T-helper 17 cell (primary cell): Measurements from ENCODE around the gene L3MBTL1. TPM values are rescaled to one million over a fixed set of nuclear protein-coding genes. Genes with fewer than 3 reads are reported as not detected.
A peak's percentile ranks its signal among the peaks of the same experiment; 100 is the strongest.

Experiments used
- ATAC-seq: fragments of 150-1000 bp; cut with Tn5 transposase; 2 replicates; pipeline ENCODE4 v1.10.0; 2021; ENCODE audit warnings: mild to moderate bottlenecking, moderate library complexity
- DNase-seq, 3 donors: peaks; one replicate each; pipeline versions ENCODE4 v3.0.0 to v3.0.0-alpha.2; 2020 to 2021
- H3K9me3 ChIP-seq: one replicate; pipeline ENCODE4 v1.7.0; 2013; ENCODE audit warnings: low read length, mild to moderate bottlenecking; ENCODE audit not compliant: control insufficient read depth, poor library complexity, severe bottlenecking
- H3K27ac Mint-ChIP-seq: one replicate; pipeline ENCODE4 v1.8.0; 2022; ENCODE audit warnings: mild to moderate bottlenecking, moderate library complexity, mixed read lengths
- H3K27me3 Mint-ChIP-seq: one replicate; pipeline ENCODE4 v1.8.0; 2022; ENCODE audit warnings: mixed read lengths
- H3K36me3 Mint-ChIP-seq: one replicate; pipeline ENCODE4 v1.8.0; 2022; ENCODE audit warnings: low read depth, mixed read lengths
- H3K4me1 Mint-ChIP-seq: one replicate; pipeline ENCODE4 v1.8.0; 2022; ENCODE audit warnings: mild to moderate bottlenecking, mixed read lengths
- H3K4me3 Mint-ChIP-seq: one replicate; pipeline ENCODE4 v1.8.0; 2022; ENCODE audit warnings: mild to moderate bottlenecking, moderate library complexity, mixed read lengths
- total RNA-seq, 4 donors: library from RNA in 2 of 4; stranded (reverse) in 2 of 4; gene quantifications; one replicate each; pipeline ENCODE4 v1.2.3 and lab custom pipeline; 2022 to 2026

Gene L3MBTL1
- total RNA-seq, 2 donors from 2014 or later = 9.9 to 11.6 TPM

DNA sequence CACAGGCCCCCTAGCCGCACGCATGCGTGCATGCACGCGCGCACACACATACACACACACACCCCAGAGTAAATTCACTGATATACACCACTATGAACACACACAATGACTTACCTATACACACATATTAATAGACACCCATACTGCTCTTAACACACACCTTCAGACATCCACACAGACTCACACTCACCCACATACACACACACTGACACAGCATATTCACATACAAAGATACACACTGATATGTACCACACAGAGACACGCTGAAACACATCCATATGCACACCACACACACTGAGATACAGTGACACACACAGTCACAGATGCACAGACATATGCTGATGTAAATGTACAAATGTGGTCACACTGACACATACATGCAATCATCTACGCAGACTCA is 57.0 kb downstream of the L3MBTL1 start:
- H3K36me3 Mint-ChIP-seq = peaks cover 4% of the 10 kb centered on the region
- ATAC-seq (no peak), DNase-seq (no peak)
- peaks cover 4% of the 10 kb centered on the region for H3K4me1 Mint-ChIP-seq
- H3K9me3 ChIP-seq = no peaks in the 10 kb centered on the region
- H3K4me3 Mint-ChIP-seq = no peak overlapping the region
- H3K27me3 Mint-ChIP-seq = peaks cover 2% of the 10 kb centered on the region
- peak overlapping the region; percentile 3 for H3K27ac Mint-ChIP-seq

- no peaks in the 10 kb centered on the region for H3K9me3 ChIP-seq
- no peaks in the 10 kb centered on the region for H3K27me3 Mint-ChIP-seq
- H3K4me1 Mint-ChIP-seq = no peaks in the 10 kb centered on the region
- peak overlapping the region; percentile 3 for H3K27ac Mint-ChIP-seq
- ATAC-seq (no peak), DNase-seq (no peak)
- no peaks in the 10 kb centered on the region for H3K36me3 Mint-ChIP-seq
- no peak overlapping the region for H3K4me3 Mint-ChIP-seq
Measured at GRCh38 chr20:43564993-43565757, 57.7 kb downstream of the L3MBTL1 start.

DNA sequence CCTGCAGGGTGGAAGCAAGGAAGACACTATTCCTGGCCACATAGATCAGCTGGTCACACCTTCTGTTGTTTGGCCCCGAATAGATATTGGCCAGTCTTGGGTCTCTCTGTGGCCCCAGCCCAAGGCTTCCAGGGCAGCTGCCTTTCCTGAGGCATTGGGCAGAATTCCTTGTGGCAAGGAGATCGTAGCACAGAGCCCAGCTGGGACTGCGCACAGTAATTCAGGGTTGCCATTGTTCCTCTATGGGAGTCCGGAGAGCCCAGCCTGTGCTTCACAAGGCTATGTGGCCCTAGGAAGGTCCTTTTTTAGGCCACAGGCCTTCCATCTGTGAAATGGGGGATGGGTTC is 58.2 kb downstream of the L3MBTL1 start:
- Mint-ChIP-seq H3K36me3 (no peaks in the 10 kb centered on the region), H3K27me3 (peaks cover under 1% of the 10 kb centered on the region), H3K27ac (no peak overlapping the region), H3K4me1 (no peaks in the 10 kb centered on the region), H3K4me3 (no peak overlapping the region)
- H3K9me3 ChIP-seq = no peaks in the 10 kb centered on the region
- DNase-seq (no peak), ATAC-seq (no peak)

DNA sequence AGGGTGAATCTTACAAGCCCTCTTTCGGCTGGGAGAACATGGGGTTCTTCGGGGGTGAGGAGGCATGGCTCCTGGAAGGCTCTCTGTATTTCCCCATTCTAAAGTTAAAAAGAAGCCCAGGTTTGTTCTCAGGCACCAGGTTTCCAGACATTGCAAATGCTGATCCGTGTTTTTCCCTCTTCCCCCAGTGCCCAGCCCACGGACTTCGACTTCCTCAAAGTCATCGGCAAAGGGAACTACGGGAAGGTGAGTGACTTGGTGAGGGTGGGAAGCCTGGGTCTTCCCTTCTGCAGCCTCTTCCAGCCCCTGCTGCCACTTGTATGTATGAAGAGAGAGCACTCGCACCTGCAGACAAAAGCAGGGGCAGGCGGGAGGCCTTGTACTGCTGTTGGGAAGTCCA is 60.0 kb downstream of the L3MBTL1 start:
- peaks cover 6% of the 10 kb centered on the region for H3K27me3 Mint-ChIP-seq
- H3K4me3 Mint-ChIP-seq = no peak overlapping the region
- DNase-seq = no peak
- no peaks in the 10 kb centered on the region for H3K36me3 Mint-ChIP-seq
- ATAC-seq = no peak
- no peaks in the 10 kb centered on the region for H3K4me1 Mint-ChIP-seq
- H3K27ac Mint-ChIP-seq = peak overlapping the region; percentile 70
- no peaks in the 10 kb centered on the region for H3K9me3 ChIP-seq

DNA sequence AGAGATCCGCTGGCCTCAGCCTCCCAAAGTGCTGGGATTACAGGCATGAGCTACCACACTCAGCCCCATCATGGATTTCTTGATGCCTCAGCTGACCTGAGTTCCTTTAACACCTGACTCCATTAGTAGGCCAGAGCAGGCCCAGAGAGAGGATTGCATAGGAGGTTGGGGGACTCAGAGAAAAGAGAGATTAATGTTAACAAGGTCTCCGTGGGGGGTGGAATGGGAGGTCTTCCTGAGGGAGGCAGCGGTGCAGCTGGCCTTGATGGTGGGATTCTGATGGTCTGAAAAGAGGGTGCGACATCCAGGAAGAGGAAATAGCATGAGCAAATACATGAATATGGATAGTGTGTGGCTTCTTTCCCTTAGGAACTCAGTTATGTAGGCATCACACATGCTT is 61.2 kb downstream of the L3MBTL1 start:
- ATAC-seq = no peak
- no peak for DNase-seq
- Mint-ChIP-seq H3K27ac (no peak overlapping the region), H3K36me3 (no peaks in the 10 kb centered on the region), H3K27me3 (peaks cover 6% of the 10 kb centered on the region), H3K4me3 (no peak overlapping the region), H3K4me1 (no peaks in the 10 kb centered on the region)
- no peaks in the 10 kb centered on the region for H3K9me3 ChIP-seq

GRCh38 chr20:43569282-43569681 is 61.8 kb downstream of the L3MBTL1 start:
- H3K27me3 Mint-ChIP-seq = peaks cover 6% of the 10 kb centered on the region
- H3K36me3 Mint-ChIP-seq = no peaks in the 10 kb centered on the region
- DNase-seq (no peak), ATAC-seq (no peak)
- no peak overlapping the region for H3K4me3 Mint-ChIP-seq
- H3K27ac Mint-ChIP-seq = no peak overlapping the region
- H3K4me1 Mint-ChIP-seq = no peaks in the 10 kb centered on the region
- no peaks in the 10 kb centered on the region for H3K9me3 ChIP-seq

DNA sequence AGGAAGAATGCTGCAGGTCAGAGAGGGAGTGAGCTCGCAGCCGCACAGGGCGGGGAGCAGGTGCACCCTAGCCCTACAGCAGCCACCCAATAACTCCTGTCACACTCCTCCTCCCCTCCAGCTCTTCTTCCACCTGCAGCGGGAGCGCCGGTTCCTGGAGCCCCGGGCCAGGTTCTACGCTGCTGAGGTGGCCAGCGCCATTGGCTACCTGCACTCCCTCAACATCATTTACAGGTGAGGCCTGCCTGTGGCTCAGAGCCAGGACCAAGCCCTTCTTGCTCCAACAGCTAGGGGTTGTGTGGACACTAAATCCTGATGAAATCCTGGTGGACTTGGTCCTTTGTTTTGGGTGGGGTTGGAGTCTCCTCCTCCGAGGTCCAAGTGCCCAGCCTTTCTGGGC is 63.0 kb downstream of the L3MBTL1 start:
- Mint-ChIP-seq H3K27me3 (peaks cover 6% of the 10 kb centered on the region), H3K4me1 (no peaks in the 10 kb centered on the region), H3K4me3 (no peak overlapping the region), H3K27ac (no peak overlapping the region), H3K36me3 (no peaks in the 10 kb centered on the region)
- DNase-seq (no peak), ATAC-seq (no peak)
- H3K9me3 ChIP-seq = no peaks in the 10 kb centered on the region

- H3K4me3 Mint-ChIP-seq = no peak overlapping the region
- H3K9me3 ChIP-seq = no peaks in the 10 kb centered on the region
- H3K4me1 Mint-ChIP-seq = no peaks in the 10 kb centered on the region
- DNase-seq (no peak), ATAC-seq (no peak)
- H3K36me3 Mint-ChIP-seq = no peaks in the 10 kb centered on the region
- no peak overlapping the region for H3K27ac Mint-ChIP-seq
- H3K27me3 Mint-ChIP-seq = peaks cover 6% of the 10 kb centered on the region
Measured at GRCh38 chr20:43571310-43571709, 63.8 kb downstream of the L3MBTL1 start.

DNA sequence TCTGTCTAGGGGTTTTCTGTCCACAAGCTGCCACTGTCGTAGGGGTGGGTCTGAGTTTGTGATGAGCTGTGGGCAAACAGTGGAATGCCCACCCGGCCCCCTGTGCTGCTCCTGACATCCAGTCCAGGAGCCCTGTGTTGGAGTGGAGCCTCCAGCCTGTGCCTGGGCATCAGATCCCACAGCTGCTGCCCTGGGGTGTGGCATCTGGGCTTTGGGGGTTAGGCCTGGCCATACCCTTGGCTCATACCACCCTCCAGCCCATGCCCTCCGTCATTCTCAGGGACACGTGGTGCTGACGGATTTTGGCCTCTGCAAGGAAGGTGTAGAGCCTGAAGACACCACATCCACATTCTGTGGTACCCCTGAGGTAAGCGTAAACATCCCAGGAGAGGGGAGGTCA is 64.3 kb downstream of the L3MBTL1 start:
- no peaks in the 10 kb centered on the region for H3K9me3 ChIP-seq
- ATAC-seq (no peak), DNase-seq (no peak)
- Mint-ChIP-seq H3K4me1 (no peaks in the 10 kb centered on the region), H3K36me3 (no peaks in the 10 kb centered on the region), H3K27me3 (peaks cover 6% of the 10 kb centered on the region), H3K4me3 (no peak overlapping the region), H3K27ac (no peak overlapping the region)

DNA sequence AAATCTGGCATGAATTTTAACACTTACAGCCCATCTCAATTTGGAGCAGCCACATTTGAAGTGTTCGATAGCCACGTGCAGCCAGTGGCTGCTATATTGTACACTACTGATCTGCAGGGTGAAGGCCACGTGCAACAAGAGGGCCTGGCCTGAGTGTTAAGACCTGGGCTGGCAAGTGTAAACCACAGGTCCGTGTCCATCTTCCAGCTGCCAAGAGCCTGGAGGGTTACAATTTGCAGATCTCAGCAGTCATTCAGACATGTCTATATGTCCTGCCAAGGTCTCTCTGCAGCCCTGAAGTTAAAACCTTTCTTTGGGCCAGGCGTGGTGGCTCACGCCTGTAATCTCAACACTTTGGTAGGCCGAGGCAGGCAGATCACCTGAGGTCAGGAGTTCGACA is 65.4 kb downstream of the L3MBTL1 start:
- no peak overlapping the region for H3K4me3 Mint-ChIP-seq
- no peaks in the 10 kb centered on the region for H3K36me3 Mint-ChIP-seq
- no peak overlapping the region for H3K27ac Mint-ChIP-seq
- no peaks in the 10 kb centered on the region for H3K9me3 ChIP-seq
- H3K27me3 Mint-ChIP-seq = peaks cover 6% of the 10 kb centered on the region
- H3K4me1 Mint-ChIP-seq = no peaks in the 10 kb centered on the region
- ATAC-seq = no peak
- no peak for DNase-seq

DNA sequence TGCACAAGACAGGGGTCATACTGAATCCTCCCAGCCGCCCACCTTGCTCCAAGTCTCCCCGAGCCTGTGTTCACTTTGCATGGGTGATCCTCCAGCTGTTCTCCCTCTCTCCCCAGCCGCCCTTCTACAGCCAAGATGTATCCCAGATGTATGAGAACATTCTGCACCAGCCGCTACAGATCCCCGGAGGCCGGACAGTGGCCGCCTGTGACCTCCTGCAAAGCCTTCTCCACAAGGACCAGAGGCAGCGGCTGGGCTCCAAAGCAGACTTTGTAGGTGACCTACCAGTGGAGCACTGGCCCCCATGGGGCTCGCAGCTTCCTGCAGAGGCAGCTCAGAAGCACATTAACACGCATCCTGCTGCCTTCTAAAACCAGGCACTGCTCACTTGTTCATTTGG is 68.6 kb downstream of the L3MBTL1 start:
- no peak overlapping the region for H3K27ac Mint-ChIP-seq
- H3K4me3 Mint-ChIP-seq = no peak overlapping the region
- ATAC-seq (no peak), DNase-seq (no peak)
- H3K36me3 Mint-ChIP-seq = no peaks in the 10 kb centered on the region
- no peaks in the 10 kb centered on the region for H3K4me1 Mint-ChIP-seq
- no peaks in the 10 kb centered on the region for H3K9me3 ChIP-seq
- H3K27me3 Mint-ChIP-seq = peaks cover 2% of the 10 kb centered on the region

- no peak for DNase-seq
- H3K4me3 Mint-ChIP-seq = no peak overlapping the region
- no peaks in the 10 kb centered on the region for H3K4me1 Mint-ChIP-seq
- H3K36me3 Mint-ChIP-seq = no peaks in the 10 kb centered on the region
- no peaks in the 10 kb centered on the region for H3K9me3 ChIP-seq
- no peak for ATAC-seq
- H3K27ac Mint-ChIP-seq = no peak overlapping the region
- H3K27me3 Mint-ChIP-seq = peaks cover 10% of the 10 kb centered on the region
Measured at GRCh38 chr20:43579861-43580793, 72.6 kb downstream of the L3MBTL1 start.

GRCh38 chr20:43583133-43583864 is 75.8 kb downstream of the L3MBTL1 start:
- no peak for ATAC-seq
- no peaks in the 10 kb centered on the region for H3K9me3 ChIP-seq
- Mint-ChIP-seq H3K27ac (no peak overlapping the region), H3K27me3 (peaks cover 16% of the 10 kb centered on the region), H3K4me1 (no peaks in the 10 kb centered on the region), H3K36me3 (no peaks in the 10 kb centered on the region), H3K4me3 (no peak overlapping the region)
- no peak for DNase-seq
